WTC11 (cell line): ENCODE results near the gene KCNT1.

Source experiments
- ETV6 ChIP-seq: sonication (generic); formaldehyde crosslinking; IDR thresholded peaks from 2 replicates; pipeline ENCODE4 v1.8.1; 2022; ENCODE audit warnings: mild to moderate bottlenecking, missing genetic modification reagents
- NFYB ChIP-seq: sonication (generic); formaldehyde crosslinking; conservative IDR thresholded peaks from 2 replicates; pipeline ENCODE4 v1.8.0; 2022; ENCODE audit warnings: low read depth, missing genetic modification reagents
- SMAD4 ChIP-seq: sonication (generic); formaldehyde crosslinking; IDR thresholded peaks from 2 replicates; pipeline ENCODE4 v1.8.0; 2022; ENCODE audit warnings: mild to moderate bottlenecking, missing genetic modification reagents
- TEAD1 ChIP-seq: sonication (generic); formaldehyde crosslinking; IDR thresholded peaks from 2 replicates; pipeline ENCODE4 v1.8.0; 2022; ENCODE audit warnings: mild to moderate bottlenecking, missing genetic modification reagents
- TF ChIP-seq, protein P1 (sequence below): sonication (generic); formaldehyde crosslinking; IDR thresholded peaks from 2 replicates; pipeline ENCODE4 v1.8.0; 2022; ENCODE audit warnings: mild to moderate bottlenecking, missing genetic modification reagents
- TF ChIP-seq, protein P2 (sequence below): sonication (generic); formaldehyde crosslinking; conservative IDR thresholded peaks from 2 replicates; pipeline ENCODE4 v1.8.1; 2022; ENCODE audit warnings: mild to moderate bottlenecking, missing genetic modification reagents
- TF ChIP-seq, protein P3 (sequence below): fragments of 200-600 bp; IDR thresholded peaks from 2 replicates; pipeline ENCODE4 v1.8.0; 2022; ENCODE audit warnings: antibody characterized with exemption
- TF ChIP-seq, protein P4 (sequence below): sonication (generic); formaldehyde crosslinking; IDR thresholded peaks from 2 replicates; pipeline ENCODE4 v1.8.1; 2023; ENCODE audit warnings: mild to moderate bottlenecking, missing genetic modification reagents, moderate library complexity

DNA sequence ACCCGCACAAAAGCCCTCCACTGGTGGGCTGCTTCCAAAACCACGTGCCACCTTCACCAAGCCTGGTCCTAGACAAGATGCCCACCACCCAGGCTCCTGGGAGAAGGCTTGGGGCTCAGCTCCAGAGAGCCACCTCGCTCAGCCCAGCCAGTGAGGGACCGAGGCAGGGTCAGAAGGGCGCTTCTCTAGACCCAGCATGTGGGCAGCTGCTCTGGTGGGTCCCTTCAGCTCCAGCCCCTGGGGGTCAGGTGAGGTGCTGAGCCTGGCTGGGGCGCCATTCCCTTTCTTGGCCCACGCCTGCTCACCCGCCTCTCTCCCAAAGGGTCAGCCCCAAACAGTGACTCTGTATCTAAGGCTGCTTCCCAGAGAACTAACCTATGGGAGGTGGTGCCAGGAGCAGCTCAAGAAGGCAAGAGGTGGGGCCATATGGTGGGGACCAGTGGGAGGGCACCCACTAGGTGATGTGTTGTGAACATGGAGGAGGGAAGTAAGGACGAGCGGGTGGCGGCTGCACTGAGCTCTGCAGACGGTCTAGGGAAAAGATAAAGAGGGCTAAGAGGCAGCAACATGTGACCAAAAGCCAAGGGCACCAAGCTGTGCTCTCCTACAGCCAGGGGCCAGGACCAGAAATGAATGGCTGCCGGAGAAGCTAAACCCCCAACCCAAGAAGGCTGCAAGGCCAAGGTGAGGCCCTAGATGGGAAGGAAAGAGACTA is 126.0 kb downstream of the KCNT1 start:
- TF ChIP-seq, protein P1, sequence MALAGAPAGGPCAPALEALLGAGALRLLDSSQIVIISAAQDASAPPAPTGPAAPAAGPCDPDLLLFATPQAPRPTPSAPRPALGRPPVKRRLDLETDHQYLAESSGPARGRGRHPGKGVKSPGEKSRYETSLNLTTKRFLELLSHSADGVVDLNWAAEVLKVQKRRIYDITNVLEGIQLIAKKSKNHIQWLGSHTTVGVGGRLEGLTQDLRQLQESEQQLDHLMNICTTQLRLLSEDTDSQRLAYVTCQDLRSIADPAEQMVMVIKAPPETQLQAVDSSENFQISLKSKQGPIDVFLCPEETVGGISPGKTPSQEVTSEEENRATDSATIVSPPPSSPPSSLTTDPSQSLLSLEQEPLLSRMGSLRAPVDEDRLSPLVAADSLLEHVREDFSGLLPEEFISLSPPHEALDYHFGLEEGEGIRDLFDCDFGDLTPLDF (CRISPR knock-in tag): no peak
- TF ChIP-seq, protein P2, sequence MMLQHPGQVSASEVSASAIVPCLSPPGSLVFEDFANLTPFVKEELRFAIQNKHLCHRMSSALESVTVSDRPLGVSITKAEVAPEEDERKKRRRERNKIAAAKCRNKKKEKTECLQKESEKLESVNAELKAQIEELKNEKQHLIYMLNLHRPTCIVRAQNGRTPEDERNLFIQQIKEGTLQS (CRISPR knock-in tag): no peak
- no peak for TF ChIP-seq ETV6 (CRISPR knock-in tag)
- TF ChIP-seq SMAD4 (CRISPR knock-in tag): no peak
- TF ChIP-seq, protein P3, sequence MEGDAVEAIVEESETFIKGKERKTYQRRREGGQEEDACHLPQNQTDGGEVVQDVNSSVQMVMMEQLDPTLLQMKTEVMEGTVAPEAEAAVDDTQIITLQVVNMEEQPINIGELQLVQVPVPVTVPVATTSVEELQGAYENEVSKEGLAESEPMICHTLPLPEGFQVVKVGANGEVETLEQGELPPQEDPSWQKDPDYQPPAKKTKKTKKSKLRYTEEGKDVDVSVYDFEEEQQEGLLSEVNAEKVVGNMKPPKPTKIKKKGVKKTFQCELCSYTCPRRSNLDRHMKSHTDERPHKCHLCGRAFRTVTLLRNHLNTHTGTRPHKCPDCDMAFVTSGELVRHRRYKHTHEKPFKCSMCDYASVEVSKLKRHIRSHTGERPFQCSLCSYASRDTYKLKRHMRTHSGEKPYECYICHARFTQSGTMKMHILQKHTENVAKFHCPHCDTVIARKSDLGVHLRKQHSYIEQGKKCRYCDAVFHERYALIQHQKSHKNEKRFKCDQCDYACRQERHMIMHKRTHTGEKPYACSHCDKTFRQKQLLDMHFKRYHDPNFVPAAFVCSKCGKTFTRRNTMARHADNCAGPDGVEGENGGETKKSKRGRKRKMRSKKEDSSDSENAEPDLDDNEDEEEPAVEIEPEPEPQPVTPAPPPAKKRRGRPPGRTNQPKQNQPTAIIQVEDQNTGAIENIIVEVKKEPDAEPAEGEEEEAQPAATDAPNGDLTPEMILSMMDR: no peak
- no peak for TF ChIP-seq NFYB (CRISPR knock-in tag)
- TF ChIP-seq TEAD1: no peak
- TF ChIP-seq, protein P4, sequence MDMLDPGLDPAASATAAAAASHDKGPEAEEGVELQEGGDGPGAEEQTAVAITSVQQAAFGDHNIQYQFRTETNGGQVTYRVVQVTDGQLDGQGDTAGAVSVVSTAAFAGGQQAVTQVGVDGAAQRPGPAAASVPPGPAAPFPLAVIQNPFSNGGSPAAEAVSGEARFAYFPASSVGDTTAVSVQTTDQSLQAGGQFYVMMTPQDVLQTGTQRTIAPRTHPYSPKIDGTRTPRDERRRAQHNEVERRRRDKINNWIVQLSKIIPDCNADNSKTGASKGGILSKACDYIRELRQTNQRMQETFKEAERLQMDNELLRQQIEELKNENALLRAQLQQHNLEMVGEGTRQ (CRISPR knock-in tag): no peak; the same call in 1 of the 2 replicates
